Stimulated activated CD4-positive, alpha-beta T cell treated with anti-CD3 and anti-CD28 coated beads, Interleukin-4, amount 100 ng/mL, for 1 hour (primary cell): ENCODE results near the gene MARK3.

Source experiments
- DNase-seq: peaks from one replicate; pipeline ENCODE4 v3.0.0-alpha.2; 2020

The MARK3 gene

DNA sequence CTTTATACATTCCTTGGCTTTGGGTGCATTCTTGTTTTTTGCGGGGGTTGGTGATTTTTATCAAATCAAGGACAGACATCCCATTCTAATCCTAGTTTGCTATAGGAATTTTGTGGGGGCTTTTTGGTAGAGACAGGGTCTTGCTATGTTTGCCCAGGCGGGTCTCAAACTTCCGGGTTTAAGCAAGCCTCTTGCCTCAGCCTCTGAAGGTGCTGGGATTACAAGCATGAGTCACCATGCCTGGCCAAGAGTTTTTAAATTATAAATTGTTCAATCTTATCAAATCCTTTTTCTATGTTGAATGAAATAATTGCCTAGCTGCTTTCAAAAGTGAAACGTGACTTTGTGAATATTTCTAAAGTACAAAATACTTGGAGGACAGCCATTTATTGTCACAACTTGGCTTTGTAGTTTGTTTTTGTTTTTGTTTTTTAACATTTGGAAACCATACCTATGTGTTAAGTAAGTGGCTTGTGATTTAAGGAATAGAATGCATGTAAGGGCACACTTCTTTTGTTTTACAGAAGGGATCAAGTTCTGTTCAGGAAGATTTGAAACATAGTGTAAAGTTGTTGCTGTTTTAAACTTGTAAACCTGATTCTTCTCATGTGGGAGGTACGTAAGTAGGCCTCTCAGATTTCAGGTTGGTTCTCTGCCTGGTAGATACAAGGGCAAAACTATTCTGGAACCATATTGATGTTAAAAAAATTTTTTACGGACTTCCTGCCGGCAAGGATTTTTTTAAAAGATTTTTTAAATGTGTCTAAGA, 13.4 kb downstream of the MARK3 start:
- no peak for DNase-seq

- DNase-seq, result no peak
Measured at GRCh38 chr14:103400537-103400936, 15.3 kb downstream of the MARK3 start.

DNA sequence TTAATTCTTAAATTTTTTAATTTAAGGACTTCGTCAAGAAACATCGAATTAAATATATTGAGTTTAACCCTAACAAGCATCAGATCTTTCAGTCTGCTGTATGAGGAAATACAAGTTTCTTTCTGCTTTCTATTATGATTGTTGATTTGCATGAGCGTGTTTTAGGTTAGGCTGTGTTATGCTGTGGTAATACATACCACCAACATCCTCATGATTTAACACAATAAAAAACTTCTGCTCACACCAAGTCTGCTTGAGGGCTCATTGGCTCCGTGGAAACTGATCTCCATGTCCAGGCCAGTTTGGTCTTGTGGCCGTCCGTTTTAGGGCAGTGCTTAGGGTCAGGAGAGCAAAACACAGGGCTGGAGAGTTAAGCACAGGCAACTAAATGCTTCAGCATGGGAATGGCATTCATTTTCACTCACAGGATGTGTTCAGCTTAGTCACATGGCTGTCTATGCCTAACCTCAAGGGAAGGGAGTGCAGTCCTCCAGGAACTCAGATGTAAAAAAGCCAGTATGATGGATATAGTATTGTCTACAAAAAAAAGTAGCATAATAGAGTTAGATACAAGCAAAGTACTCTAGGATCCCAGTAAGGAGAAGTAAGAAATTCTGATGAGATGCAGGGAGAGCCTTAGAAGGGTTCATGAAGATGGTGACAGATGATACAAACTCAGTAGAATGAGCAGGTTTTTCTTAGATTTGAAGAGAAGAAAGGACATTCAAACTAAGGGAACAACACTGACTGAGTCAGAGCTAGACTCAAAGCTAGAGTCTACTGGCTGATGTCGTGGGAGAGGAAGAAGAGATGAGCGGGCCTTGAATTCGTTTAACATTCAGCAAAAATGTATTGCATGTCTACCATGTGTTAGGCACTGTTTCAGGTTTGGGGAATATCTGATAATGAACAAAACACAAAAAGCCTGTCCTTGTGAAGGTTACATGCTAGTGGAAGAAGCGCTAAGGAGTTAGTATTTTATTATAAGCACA, 16.3 kb downstream of the MARK3 start:
- DNase-seq, result no peak

- no peak for DNase-seq
Measured at GRCh38 chr14:103402695-103403094, 17.5 kb downstream of the MARK3 start.

DNA sequence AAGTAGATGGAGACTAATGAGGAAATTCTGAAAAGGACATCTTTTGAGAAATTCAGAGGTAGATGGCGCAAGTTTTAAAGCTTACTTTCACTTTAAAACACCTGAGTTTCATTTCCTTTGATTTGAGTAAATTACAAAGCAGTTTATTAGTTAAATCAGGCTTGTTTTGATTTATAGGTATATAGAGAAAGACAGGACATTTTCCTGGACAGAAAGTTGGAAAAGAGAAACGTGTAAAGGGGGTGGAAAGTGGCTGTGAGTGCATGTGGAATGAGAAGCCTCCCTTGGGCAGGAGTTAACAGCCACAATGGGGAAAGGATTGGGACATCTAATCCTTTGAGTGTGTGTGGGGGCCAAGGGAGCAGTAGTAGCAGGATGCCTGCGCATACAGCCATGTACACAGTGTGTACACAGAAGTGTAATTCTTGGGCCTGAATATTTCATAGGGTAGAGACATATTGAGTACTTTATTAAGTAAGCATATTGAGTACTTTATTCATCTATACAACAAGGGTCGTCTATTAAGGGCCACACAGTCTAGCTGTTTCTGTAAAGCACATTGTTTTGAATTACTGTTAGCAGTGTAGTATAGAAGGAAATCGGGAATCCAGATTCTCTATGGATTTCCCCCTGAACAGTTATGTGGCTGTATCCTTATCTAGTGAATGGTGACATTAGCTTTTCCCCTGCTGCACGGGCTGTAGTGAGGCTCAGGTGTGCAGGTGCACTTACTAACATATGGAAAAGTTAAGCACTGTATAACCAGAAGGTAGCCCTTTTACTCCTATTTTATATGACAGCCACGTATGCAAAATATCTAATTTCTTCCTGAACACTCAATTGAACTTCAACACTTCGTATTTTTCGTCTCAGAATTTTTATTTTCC, 19.1 kb downstream of the MARK3 start:
- DNase-seq, result no peak

DNA sequence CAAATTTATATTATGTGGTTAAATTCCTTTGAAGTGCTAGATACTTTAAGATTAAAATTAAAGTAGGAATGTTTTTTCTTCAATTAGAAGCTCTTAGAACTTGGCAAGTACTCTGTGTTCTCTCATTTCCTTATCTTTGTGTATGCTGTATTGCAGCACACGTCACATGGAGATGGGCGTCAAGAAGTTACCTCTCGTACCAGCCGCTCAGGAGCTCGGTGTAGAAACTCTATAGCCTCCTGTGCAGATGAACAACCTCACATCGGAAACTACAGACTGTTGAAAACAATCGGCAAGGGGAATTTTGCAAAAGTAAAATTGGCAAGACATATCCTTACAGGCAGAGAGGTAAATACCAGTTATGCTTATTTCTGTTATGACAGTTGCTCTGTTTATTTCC, 19.7 kb downstream of the MARK3 start:
- DNase-seq, result no peak

DNA sequence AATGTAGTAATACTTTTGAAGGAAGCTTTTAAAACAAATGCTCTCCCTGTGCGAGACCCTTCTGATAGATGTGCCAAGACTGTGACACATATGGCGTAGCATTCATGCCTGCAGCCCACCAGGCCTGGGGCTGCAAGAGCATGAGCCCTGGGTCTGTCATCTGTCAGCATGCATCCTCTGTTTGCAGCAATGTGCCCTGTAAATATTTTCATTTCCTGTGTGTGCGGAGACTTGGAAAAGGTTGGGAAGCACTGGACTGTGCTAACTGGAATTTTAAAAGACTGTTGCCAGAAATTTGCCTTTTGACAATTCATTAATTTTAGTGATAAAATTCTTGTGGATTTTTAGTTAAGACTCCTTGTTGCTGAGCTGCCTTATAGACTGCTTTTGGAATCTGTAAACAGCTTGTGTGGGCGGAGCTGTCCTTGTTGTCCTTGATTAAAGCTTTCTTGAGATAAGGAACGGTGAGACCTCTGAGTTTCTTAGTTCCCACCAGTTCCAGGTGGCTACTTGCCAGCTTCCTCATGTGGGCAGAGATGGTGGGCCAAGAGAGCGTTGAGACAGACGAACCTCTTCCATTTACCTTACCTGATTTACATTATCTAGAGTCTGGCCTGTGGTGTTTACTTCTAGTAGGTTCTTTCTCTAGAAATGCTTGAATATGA, 23.4 kb downstream of the MARK3 start:
- no peak for DNase-seq

DNA sequence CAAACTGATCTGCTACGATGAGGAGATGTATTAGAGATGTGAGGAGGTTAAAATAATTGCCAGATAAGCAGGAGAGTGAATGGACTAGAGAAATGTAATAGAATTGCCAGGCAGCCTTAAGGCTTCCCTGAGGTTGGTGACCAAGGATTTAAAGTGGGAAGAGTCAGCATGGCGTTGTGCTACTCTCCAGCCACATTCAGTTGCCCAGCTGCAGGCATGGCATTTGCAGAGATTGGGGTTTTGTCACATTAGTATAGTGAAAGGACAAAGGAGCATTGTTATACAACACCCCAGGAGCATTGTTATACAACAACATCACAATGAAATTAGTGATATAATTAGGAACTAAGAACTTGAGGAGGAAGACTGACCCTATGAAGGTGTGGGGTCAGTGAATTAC, 31.7 kb downstream of the MARK3 start:
- DNase-seq, result no peak

- no peak for DNase-seq
Measured at GRCh38 chr14:103418481-103418818, 33.2 kb downstream of the MARK3 start.

GRCh38 chr14:103421556-103421955, 36.3 kb downstream of the MARK3 start:
- DNase-seq, result no peak

DNA sequence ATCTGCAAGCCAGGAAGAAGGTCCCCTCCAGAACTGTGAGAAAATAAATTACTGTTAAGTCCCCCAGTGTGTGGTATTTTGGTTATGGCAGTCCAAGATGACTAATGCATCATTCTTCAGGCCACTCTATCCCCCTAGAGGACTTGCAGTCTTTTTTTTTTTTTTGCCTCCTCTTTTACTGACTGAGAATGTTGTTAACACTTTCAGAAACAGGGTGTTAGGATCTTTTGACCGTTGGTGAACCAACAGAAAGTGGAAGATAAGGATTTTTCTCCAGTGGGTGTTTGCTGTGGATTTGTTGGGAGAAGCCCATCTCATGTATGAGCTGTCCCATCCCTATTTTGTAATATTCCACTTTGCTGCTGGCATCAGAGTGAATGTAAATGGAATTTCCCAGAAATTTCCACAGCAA, 37.8 kb downstream of the MARK3 start:
- no peak for DNase-seq

DNA sequence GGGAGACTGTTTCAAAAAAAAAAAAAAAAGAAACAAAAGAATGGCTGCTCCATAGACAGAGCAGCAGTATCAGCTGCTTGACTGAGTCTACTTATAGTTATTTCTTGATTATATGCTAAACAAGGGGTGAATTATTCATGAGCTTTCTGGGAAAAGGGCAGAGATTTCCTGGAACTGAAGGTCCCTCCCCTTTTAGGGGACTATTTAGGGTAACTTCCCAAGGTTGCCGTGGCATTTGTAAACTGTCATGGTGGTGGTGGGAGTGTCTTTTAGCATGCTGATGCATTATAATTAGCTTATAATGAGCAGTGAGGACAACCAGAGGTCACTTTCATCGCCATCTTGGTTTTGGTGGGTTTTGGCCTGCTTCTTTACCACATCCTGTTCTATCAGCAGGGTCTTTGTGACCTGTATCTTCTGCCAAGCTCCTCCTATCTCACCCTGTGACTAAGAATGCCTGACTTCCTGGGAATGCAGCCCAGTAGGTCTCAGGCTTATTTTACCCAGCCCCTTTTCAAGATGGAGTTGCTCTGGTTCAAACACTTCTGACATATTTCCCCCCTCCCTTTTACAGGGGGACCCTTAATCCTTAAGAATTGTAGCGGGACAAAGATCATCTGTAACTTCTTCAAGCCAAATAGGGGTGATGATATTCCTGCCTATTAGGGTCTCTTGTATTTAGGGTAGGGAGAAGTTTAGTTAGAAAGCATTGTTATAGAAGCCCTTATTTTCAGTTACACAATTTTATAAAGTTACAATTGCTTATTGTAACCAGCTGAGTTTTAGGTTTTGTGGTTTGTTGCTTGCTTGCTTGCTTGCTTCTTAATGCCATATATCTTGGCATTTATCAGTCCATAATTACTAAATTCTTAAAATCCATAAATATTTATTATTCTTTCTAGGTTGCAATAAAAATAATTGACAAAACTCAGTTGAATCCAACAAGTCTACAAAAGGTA, 42.5 kb downstream of the MARK3 start:
- no peak for DNase-seq

GRCh38 chr14:103428723-103429556, 43.7 kb downstream of the MARK3 start:
- DNase-seq, result no peak

DNA sequence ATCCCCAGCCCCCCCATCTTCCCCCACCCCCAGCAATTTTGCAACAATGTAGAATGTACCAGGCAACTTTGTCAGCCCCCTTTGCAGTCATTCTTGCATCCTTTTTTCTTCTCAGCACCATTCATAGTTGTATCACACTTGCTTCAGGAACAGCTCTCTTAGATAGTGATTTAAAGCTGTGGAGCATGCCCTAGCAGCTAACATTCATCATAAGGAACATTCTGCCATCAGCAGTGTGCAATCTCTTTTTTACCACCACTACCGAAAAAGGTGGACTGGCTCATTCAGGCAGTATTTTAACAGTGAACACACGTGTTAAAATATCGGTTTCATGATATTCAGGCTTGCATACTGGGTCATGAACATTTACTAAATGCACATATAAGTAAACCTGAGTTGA, 45.1 kb downstream of the MARK3 start:
- no peak for DNase-seq

DNA sequence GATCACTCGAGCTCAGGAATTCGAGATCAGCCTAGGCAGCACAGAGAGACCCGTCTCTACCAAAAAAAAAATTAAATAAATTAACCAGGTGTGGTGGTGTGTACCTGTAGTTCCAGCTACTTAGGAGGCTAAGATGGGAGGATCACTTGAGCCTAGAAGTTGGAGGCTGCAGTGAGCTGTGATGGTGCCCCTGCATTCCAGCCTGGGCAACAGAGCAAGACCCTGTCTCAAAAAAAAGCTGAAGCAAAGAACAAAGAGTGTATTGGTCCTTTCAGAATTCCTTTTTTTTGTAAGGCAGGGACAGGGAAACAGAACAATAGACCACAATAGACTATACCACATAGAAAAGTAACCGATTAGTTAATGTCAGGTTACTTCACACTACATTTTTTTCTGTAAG, 47.4 kb downstream of the MARK3 start:
- DNase-seq, result no peak

DNA sequence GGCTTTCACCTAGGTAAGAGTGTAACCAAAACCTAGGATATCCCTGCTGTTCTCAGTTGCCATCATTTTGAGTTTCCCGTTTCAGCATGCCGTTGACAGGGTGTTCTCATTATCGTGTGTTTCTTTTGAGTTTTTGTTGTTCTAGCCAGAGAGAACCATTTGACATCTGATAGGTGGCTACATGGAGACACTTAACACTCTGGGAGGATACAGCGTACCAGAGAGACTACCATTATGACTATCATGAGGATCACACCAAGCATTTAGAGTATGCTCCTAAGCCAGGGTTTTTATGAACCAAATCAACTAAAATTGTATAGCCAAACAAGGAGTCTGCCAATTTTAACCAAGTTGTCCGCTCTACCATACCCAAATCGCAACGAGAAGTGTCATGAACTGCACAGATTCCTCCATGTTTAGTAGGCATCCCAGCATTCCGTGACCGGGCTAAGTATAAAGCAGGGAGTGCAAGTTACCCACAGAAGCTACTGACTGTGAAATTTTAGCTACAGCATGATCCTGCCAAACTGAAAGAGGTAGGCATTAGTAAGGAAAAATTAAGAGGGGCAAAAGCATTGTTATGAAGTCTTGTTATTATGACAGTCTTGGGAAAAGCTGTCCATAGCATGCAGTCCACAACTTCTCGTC, 48.8 kb downstream of the MARK3 start:
- no peak for DNase-seq

DNA sequence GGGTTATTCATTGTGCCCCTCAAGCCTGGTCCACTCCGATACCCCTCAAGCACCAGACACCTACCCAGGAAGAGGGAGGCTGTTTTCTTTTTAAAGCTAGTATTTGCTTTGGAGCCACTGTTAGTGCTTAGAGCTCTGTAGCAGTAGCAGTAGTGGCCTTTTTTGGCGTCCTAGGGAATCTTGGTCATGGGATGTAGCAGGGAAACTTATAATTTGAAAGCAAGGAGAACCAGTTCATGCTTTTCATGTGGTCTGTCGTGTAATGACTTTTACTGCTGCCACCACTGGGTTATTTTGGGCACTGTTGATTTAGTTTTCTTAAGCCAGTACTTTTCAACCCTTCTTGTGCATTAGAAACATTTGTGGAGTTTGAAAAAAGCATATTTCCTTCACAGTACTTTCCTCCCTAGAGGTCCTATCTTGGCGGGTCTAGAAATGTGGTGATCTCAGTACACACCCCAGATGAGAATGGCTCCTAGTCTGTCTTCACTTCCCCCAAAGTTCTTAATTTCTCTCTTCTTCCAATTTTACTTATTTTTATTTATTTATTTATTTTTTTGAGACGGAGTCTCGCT, 49.7 kb downstream of the MARK3 start:
- no peak for DNase-seq

GRCh38 chr14:103436533-103436932, 51.3 kb downstream of the MARK3 start:
- no peak for DNase-seq

DNA sequence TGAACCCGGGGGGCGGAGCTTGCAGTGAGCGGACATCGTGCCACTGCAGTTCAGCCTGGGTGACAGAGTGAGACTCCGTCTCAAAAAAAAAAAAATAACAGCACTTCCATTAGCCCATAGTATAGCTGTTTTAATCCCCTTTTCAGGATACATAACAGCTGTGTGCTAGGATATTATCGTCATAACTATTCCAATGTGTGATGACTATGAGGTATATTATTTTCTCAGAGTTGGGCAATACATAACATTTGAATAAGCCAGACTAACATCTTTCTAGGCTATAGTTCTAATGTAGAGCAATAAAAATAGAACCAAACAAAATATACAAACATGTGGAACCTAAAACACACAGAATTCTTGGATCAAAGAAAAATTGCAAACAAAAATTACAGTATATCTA, 57.1 kb downstream of the MARK3 start:
- DNase-seq, result no peak
